Sigmoid colon (tissue), 4 donors: ENCODE results near the gene NBAS.

Experiments used
- EP300 ChIP-seq, 4 donors: sonication (generic); formaldehyde crosslinking; IDR thresholded peaks; one replicate each; pipeline ENCODE4 v1.6.1; 2017; ENCODE audit warnings: antibody characterized with exemption in 4 of 4
- POLR2A ChIP-seq, 2 donors: fragments of 450-650 bp; IDR thresholded peaks; one replicate each; pipeline ENCODE4 v1.6.1; 2016; ENCODE audit warnings: antibody characterized with exemption in 2 of 2, mild to moderate bottlenecking in 2 of 2, moderate library complexity in 2 of 2
- TF ChIP-seq, protein P1 (sequence below), 4 experiments: fragments of 450-650 bp in 3 of 4; fragments of 200-600 bp in 1 of 4; IDR thresholded peaks; one replicate each; pipeline ENCODE4 v1.5.1; 2016 to 2019; ENCODE audit warnings: antibody characterized with exemption in 4 of 4, mild to moderate bottlenecking in 3 of 4, moderate library complexity in 2 of 4

- TF ChIP-seq POLR2A (IDR thresholded peaks at IDR 0.05): no peak
- TF ChIP-seq, protein P1, sequence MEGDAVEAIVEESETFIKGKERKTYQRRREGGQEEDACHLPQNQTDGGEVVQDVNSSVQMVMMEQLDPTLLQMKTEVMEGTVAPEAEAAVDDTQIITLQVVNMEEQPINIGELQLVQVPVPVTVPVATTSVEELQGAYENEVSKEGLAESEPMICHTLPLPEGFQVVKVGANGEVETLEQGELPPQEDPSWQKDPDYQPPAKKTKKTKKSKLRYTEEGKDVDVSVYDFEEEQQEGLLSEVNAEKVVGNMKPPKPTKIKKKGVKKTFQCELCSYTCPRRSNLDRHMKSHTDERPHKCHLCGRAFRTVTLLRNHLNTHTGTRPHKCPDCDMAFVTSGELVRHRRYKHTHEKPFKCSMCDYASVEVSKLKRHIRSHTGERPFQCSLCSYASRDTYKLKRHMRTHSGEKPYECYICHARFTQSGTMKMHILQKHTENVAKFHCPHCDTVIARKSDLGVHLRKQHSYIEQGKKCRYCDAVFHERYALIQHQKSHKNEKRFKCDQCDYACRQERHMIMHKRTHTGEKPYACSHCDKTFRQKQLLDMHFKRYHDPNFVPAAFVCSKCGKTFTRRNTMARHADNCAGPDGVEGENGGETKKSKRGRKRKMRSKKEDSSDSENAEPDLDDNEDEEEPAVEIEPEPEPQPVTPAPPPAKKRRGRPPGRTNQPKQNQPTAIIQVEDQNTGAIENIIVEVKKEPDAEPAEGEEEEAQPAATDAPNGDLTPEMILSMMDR (IDR thresholded peaks at IDR 0.05): no peak
- TF ChIP-seq EP300 (IDR thresholded peaks at IDR 0.05): no peak
Observed at GRCh38 chr2:15494877-15495276, 66.3 kb downstream of the NBAS start.
